GM23248 (cell line): ENCODE data around the gene ARHGEF37. TPM values are rescaled to one million over a fixed set of nuclear protein-coding genes. Genes with fewer than 3 reads are reported as not detected.
"Not testable (repeated sequence)": the region's sequence is repeated elsewhere in the genome, so short reads cannot be mapped to it uniquely, and the experiment has no call there.

Experiments
- DNase-seq: peaks from one replicate; pipeline ENCODE4 v3.0.0-alpha.2; 2015
- H2AFZ ChIP-seq: fragments of 200-600 bp; sonication (generic); 2 replicates; pipeline ENCODE4 v1.6.1; 2016; ENCODE audit warnings: antibody characterized with exemption
- H3F3A ChIP-seq: fragments of 200-600 bp; sonication (generic); 2 replicates; pipeline ENCODE4 v1.6.1; 2016; ENCODE audit warnings: mild to moderate bottlenecking, antibody characterized with exemption, mixed run types; ENCODE audit not compliant: insufficient read depth
- H3K27ac ChIP-seq: fragments of 200-600 bp; sonication (generic); 2 replicates; pipeline ENCODE4 v1.5.1; 2016; ENCODE audit warnings: mild to moderate bottlenecking
- H3K27me3 ChIP-seq: fragments of 200-600 bp; sonication (generic); replicated peaks from 2 replicates; pipeline ENCODE4 v1.6.1; 2016; ENCODE audit warnings: mild to moderate bottlenecking; ENCODE audit not compliant: insufficient read depth
- H3K36me3 ChIP-seq: fragments of 200-600 bp; sonication (generic); 2 replicates; pipeline ENCODE4 v1.6.1; 2016; ENCODE audit warnings: low read depth, mild to moderate bottlenecking
- H3K4me1 ChIP-seq: fragments of 200-600 bp; sonication (generic); 2 replicates; pipeline ENCODE4 v1.6.1; 2016; ENCODE audit warnings: mild to moderate bottlenecking; ENCODE audit not compliant: insufficient read depth
- H3K4me2 ChIP-seq: fragments of 200-600 bp; sonication (generic); one replicate; pipeline ENCODE4 v1.6.1; 2016; ENCODE audit warnings: mild to moderate bottlenecking; ENCODE audit not compliant: unreplicated experiment
- H3K4me3 ChIP-seq: fragments of 200-600 bp; sonication (generic); 2 replicates; pipeline ENCODE4 v1.5.1; 2016; ENCODE audit warnings: mild to moderate bottlenecking
- H3K79me2 ChIP-seq: fragments of 200-600 bp; sonication (generic); 2 replicates; pipeline ENCODE4 v1.6.1; 2016; ENCODE audit warnings: mild to moderate bottlenecking; ENCODE audit not compliant: insufficient read depth
- H3K9ac ChIP-seq: fragments of 200-600 bp; sonication (generic); 2 replicates; pipeline ENCODE4 v1.6.1; 2016; ENCODE audit warnings: mild to moderate bottlenecking
- H3K9me2 ChIP-seq: fragments of 200-600 bp; sonication (generic); 2 replicates; pipeline ENCODE4 v1.6.1; 2016; ENCODE audit warnings: mixed run types, mild to moderate bottlenecking, moderate library complexity; ENCODE audit not compliant: insufficient read depth
- H3K9me3 ChIP-seq: fragments of 200-600 bp; sonication (generic); one replicate; pipeline ENCODE4 v1.6.1; 2017; ENCODE audit warnings: low read depth
- H4K20me1 ChIP-seq: fragments of 200-600 bp; sonication (generic); 2 replicates; pipeline ENCODE4 v1.6.0; 2016; ENCODE audit not compliant: insufficient read depth
- EZH2 ChIP-seq: fragments of 200-600 bp; sonication (generic); IDR thresholded peaks from 2 replicates; pipeline ENCODE4 v1.6.1; 2018; ENCODE audit warnings: antibody characterized with exemption, mild to moderate bottlenecking; ENCODE audit not compliant: insufficient read depth, poor library complexity, severe bottlenecking
- EZH2phosphoT487 ChIP-seq: fragments of 200-600 bp; sonication (generic); IDR thresholded peaks from 2 replicates; pipeline ENCODE4 v1.6.1; 2018; ENCODE audit warnings: antibody characterized with exemption, moderate library complexity, mild to moderate bottlenecking, low read depth; ENCODE audit not compliant: insufficient read depth
- WGBS, 2 experiments: methylation state at CpG; one replicate each; pipeline ENCODE4 v1.1.6; 2015 to 2017; ENCODE audit warnings: low lambda C conversion rate in 2 of 2, low coverage in 1 of 2; ENCODE audit errors: missing lambda C conversion rate in 2 of 2; 5-methylcytosine and 5-hydroxymethylcytosine counted together
- in situ Hi-C: fragments of 300-500 bp; cut with MboI; formaldehyde crosslinking; loops from 2 replicates; pipeline ENCODE4 v1.15.0; 2020
- polyA plus RNA-seq: library from polyadenylated mRNA; unstranded; fragments of >200 nt; fragmentation: Nextera tagmentation; extraction: Ambion mirVana; gene quantifications from 2 replicates; pipeline ENCODE4 v1.2.1, GENCODE V29; 2016
- total RNA-seq: library from RNA; depleted of rRNA; stranded (reverse); fragments of >200 nt; shearing (Covaris generic); gene quantifications from 2 replicates; pipeline ENCODE4 v1.2.3, GENCODE V29; 2014

Gene ARHGEF37
- total and polyA plus RNA-seq, 2 experiments from 2014 or later, result 0.51 to 0.97 TPM

- H3K9ac ChIP-seq, H3K4me1 ChIP-seq, H4K20me1 ChIP-seq, H3K79me2 ChIP-seq, H3K36me3 ChIP-seq, DNase-seq, in situ Hi-C loops, H3F3A ChIP-seq, H3K9me2 ChIP-seq, H2AFZ ChIP-seq, H3K4me3 ChIP-seq, H3K9me3 ChIP-seq, H3K27me3 ChIP-seq, H3K27ac ChIP-seq, H3K4me2 ChIP-seq: not testable (repeated sequence)
- WGBS, 2 experiments, result no CpG with 5 or more reads among the region's 1 CpG
Observed at GRCh38 chr5:149649730-149650129, 68.4 kb downstream of the ARHGEF37 start.

- H3K4me1 ChIP-seq, result no peaks in the 10 kb centered on the region
- no peaks in the 10 kb centered on the region for H4K20me1 ChIP-seq
- in situ Hi-C loops, result no loop called here
- no peak for TF ChIP-seq EZH2phosphoT487
- H3K27ac ChIP-seq, result no peak overlapping the region
- no peaks in the 10 kb centered on the region for H3F3A ChIP-seq
- H3K4me3 ChIP-seq, result no peak overlapping the region
- H3K9ac ChIP-seq, result no peak overlapping the region
- H3K9me3 ChIP-seq, result no peaks in the 10 kb centered on the region
- no peak overlapping the region for H2AFZ ChIP-seq
- 0 out of 2 replicates have a peak, but pooled peaks cover 6% of the 10 kb centered on the region for H3K27me3 ChIP-seq
- H3K9me2 ChIP-seq, result no peaks in the 10 kb centered on the region
- H3K36me3 ChIP-seq, result no peaks in the 10 kb centered on the region
- DNase-seq, result no peak
- H3K79me2 ChIP-seq, result no peaks in the 10 kb centered on the region
- no peak overlapping the region for H3K4me2 ChIP-seq
- WGBS, 2 experiments, result 73% methylated on average over 1 of the region's 1 CpG
Observed at GRCh38 chr5:149651686-149652085, 70.4 kb downstream of the ARHGEF37 start.

- in situ Hi-C loops, result no loop called here
- 85 to 88% methylated on average over 2 of the region's 2 CpGs for WGBS, 2 experiments
- H4K20me1 ChIP-seq, result no peaks in the 10 kb centered on the region
Observed at GRCh38 chr5:149652697-149653096, 71.4 kb downstream of the ARHGEF37 start.

GRCh38 chr5:149654231-149654630 is 72.9 kb downstream of the ARHGEF37 start:
- WGBS, 2 experiments, result 33 to 43% methylated on average over 2 to 3 of the region's 3 CpGs
- in situ Hi-C loops, result no loop called here

More at GRCh38 chr5:149652697-149653096, 71.4 kb downstream of the ARHGEF37 start:
- no peaks in the 10 kb centered on the region for H3K9me3 ChIP-seq
- no peak overlapping the region for H2AFZ ChIP-seq
- no peaks in the 10 kb centered on the region for H3K4me1 ChIP-seq
- no peak for DNase-seq
- H3K9me2 ChIP-seq, result no peaks in the 10 kb centered on the region
- H3K79me2 ChIP-seq, result no peaks in the 10 kb centered on the region
- H3K4me2 ChIP-seq, result no peak overlapping the region
- H3F3A ChIP-seq, result no peaks in the 10 kb centered on the region
- no peaks in the 10 kb centered on the region for H3K36me3 ChIP-seq
- H3K27me3 ChIP-seq, result peaks cover 6% of the 10 kb centered on the region; the same call in 1 of the 2 replicates
- TF ChIP-seq EZH2 (no peak), EZH2phosphoT487 (no peak)
- H3K27ac ChIP-seq, result no peak overlapping the region
- no peak overlapping the region for H3K4me3 ChIP-seq
- no peak overlapping the region for H3K9ac ChIP-seq

GRCh38 chr5:149654883-149655505 is 73.7 kb downstream of the ARHGEF37 start:
- DNase-seq, result no peak
- Histone ChIP-seq H3K9me3 (no peaks in the 10 kb centered on the region), H3K4me3 (no peak overlapping the region), H3K4me2 (no peak overlapping the region), H3K9me2 (no peaks in the 10 kb centered on the region), H3K9ac (no peak overlapping the region), H4K20me1 (no peaks in the 10 kb centered on the region), H3K27me3 (peaks cover 14% of the 10 kb centered on the region; the same call in 1 of the 2 replicates), H3K27ac (no peak overlapping the region), H3K79me2 (no peaks in the 10 kb centered on the region), H3K36me3 (no peaks in the 10 kb centered on the region), H2AFZ (no peak overlapping the region), H3K4me1 (no peaks in the 10 kb centered on the region), H3F3A (no peaks in the 10 kb centered on the region)
- no peak for TF ChIP-seq EZH2phosphoT487
- no peak for TF ChIP-seq EZH2
- in situ Hi-C loops, result no loop called here
- 60% methylated on average over 4 of the region's 4 CpGs; no CpG with 5 or more reads in 1 of the 2 experiments for WGBS, 2 experiments

More at GRCh38 chr5:149654231-149654630, 72.9 kb downstream of the ARHGEF37 start:
- peaks cover 14% of the 10 kb centered on the region; the same call in 1 of the 2 replicates for H3K27me3 ChIP-seq
- H3K4me1 ChIP-seq, result no peaks in the 10 kb centered on the region
- no peaks in the 10 kb centered on the region for H4K20me1 ChIP-seq
- H3K27ac ChIP-seq, result no peak overlapping the region
- no peaks in the 10 kb centered on the region for H3F3A ChIP-seq
- H3K9me3 ChIP-seq, result no peaks in the 10 kb centered on the region
- H3K4me3 ChIP-seq, result no peak overlapping the region
- no peak overlapping the region for H3K9ac ChIP-seq
- H3K79me2 ChIP-seq, result no peaks in the 10 kb centered on the region
- TF ChIP-seq EZH2phosphoT487 (no peak), EZH2 (no peak)
- H3K36me3 ChIP-seq, result no peaks in the 10 kb centered on the region
- H3K4me2 ChIP-seq, result no peak overlapping the region
- no peak overlapping the region for H2AFZ ChIP-seq
- H3K9me2 ChIP-seq, result no peaks in the 10 kb centered on the region
- DNase-seq, result no peak
